ENCODE measurements around the gene LIPM.

LIPM gene

GRCh38 chr10:88763441-88763840 is 39.1 kb upstream of the LIPM start:
- no peaks in the 10 kb centered on the region for H4K20me1 ChIP-seq (ENCODE audit: insufficient read depth, low read length)
- no peaks in the 10 kb centered on the region for H3K4me1 ChIP-seq (ENCODE audit: insufficient read depth, low read length)
- H3K9ac ChIP-seq (ENCODE audit: low read depth, low read length): no peak overlapping the region
- no peak for DNase-seq
- H3K4me2 ChIP-seq (ENCODE audit: insufficient read depth, low read length): no peak overlapping the region
- H3K79me2 ChIP-seq (ENCODE audit: insufficient read depth, low read length): no peaks in the 10 kb centered on the region
- ATAC-seq (ENCODE audit: insufficient read depth, low read depth): no peak
- H3K36me3 ChIP-seq (ENCODE audit: insufficient read depth, low read length): no peaks in the 10 kb centered on the region
- no peak overlapping the region for H2AFZ ChIP-seq (ENCODE audit: low read depth, low read length)
- H3K4me3 ChIP-seq (ENCODE audit: low read depth in 1 of 2, low read length in 2 of 2): no peak overlapping the region
- peaks cover 35% of the 10 kb centered on the region for H3K27me3 ChIP-seq (ENCODE audit: insufficient read depth, low read length, poor library complexity)
- TF ChIP-seq EZH2 (IDR thresholded peaks at IDR 0.05; ENCODE audit: borderline replicate concordance, low read depth, low read length, severe bottlenecking) (no peak), CTCF (IDR thresholded peaks at IDR 0.05; ENCODE audit: borderline replicate concordance, extremely low read depth, low read length, poor library complexity, severe bottlenecking) (no peak)
- H3K9me3 ChIP-seq (ENCODE audit: insufficient read depth, low read length, severe bottlenecking): no peaks in the 10 kb centered on the region
- no peak overlapping the region for H3K27ac ChIP-seq (ENCODE audit: low read length)

GRCh38 chr10:88764110-88764509 is 38.4 kb upstream of the LIPM start:
- DNase-seq: no peak
- peaks cover 33% of the 10 kb centered on the region for H3K27me3 ChIP-seq (ENCODE audit: insufficient read depth, low read length, poor library complexity)
- TF ChIP-seq EZH2 (IDR thresholded peaks at IDR 0.05; ENCODE audit: borderline replicate concordance, low read depth, low read length, severe bottlenecking) (no peak), CTCF (IDR thresholded peaks at IDR 0.05; ENCODE audit: borderline replicate concordance, extremely low read depth, low read length, poor library complexity, severe bottlenecking) (no peak)
- H3K9ac ChIP-seq (ENCODE audit: low read depth, low read length): no peak overlapping the region
- no peak overlapping the region for H3K27ac ChIP-seq (ENCODE audit: low read length)
- H3K36me3 ChIP-seq (ENCODE audit: insufficient read depth, low read length): no peaks in the 10 kb centered on the region
- H4K20me1 ChIP-seq (ENCODE audit: insufficient read depth, low read length): no peaks in the 10 kb centered on the region
- no peaks in the 10 kb centered on the region for H3K79me2 ChIP-seq (ENCODE audit: insufficient read depth, low read length)
- H3K4me3 ChIP-seq (ENCODE audit: low read depth in 1 of 2, low read length in 2 of 2): no peak overlapping the region
- H3K4me1 ChIP-seq (ENCODE audit: insufficient read depth, low read length): no peaks in the 10 kb centered on the region
- no peak for ATAC-seq (ENCODE audit: insufficient read depth, low read depth)
- H3K4me2 ChIP-seq (ENCODE audit: insufficient read depth, low read length): no peak overlapping the region
- no peak overlapping the region for H2AFZ ChIP-seq (ENCODE audit: low read depth, low read length)
- H3K9me3 ChIP-seq (ENCODE audit: insufficient read depth, low read length, severe bottlenecking): no peaks in the 10 kb centered on the region

GRCh38 chr10:88765816-88766215 is 36.7 kb upstream of the LIPM start:
- TF ChIP-seq EZH2 (IDR thresholded peaks at IDR 0.05; ENCODE audit: borderline replicate concordance, low read depth, low read length, severe bottlenecking): no peak
- TF ChIP-seq CTCF (IDR thresholded peaks at IDR 0.05; ENCODE audit: borderline replicate concordance, extremely low read depth, low read length, poor library complexity, severe bottlenecking): no peak
- ATAC-seq (ENCODE audit: insufficient read depth, low read depth): no peak
- no peaks in the 10 kb centered on the region for H3K79me2 ChIP-seq (ENCODE audit: insufficient read depth, low read length)

GRCh38 chr10:88769384-88769783 is 33.1 kb upstream of the LIPM start:
- Histone ChIP-seq H3K9ac (ENCODE audit: low read depth, low read length) (no peak overlapping the region), H4K20me1 (ENCODE audit: insufficient read depth, low read length) (no peaks in the 10 kb centered on the region), H3K27ac (ENCODE audit: low read length) (no peak overlapping the region), H3K4me1 (ENCODE audit: insufficient read depth, low read length) (no peaks in the 10 kb centered on the region), H3K9me3 (ENCODE audit: insufficient read depth, low read length, severe bottlenecking) (no peaks in the 10 kb centered on the region), H3K4me2 (ENCODE audit: insufficient read depth, low read length) (no peak overlapping the region), H3K36me3 (ENCODE audit: insufficient read depth, low read length) (no peaks in the 10 kb centered on the region), H3K79me2 (ENCODE audit: insufficient read depth, low read length) (no peaks in the 10 kb centered on the region), H2AFZ (ENCODE audit: low read depth, low read length) (no peak overlapping the region), H3K27me3 (ENCODE audit: insufficient read depth, low read length, poor library complexity) (peaks cover 6% of the 10 kb centered on the region), H3K4me3 (ENCODE audit: low read depth in 1 of 2, low read length in 2 of 2) (no peak overlapping the region)
- no peak for ATAC-seq (ENCODE audit: insufficient read depth, low read depth)
- no peak for TF ChIP-seq EZH2 (IDR thresholded peaks at IDR 0.05; ENCODE audit: borderline replicate concordance, low read depth, low read length, severe bottlenecking)
- DNase-seq: no peak

More at GRCh38 chr10:88765816-88766215, 36.7 kb upstream of the LIPM start:
- H3K9me3 ChIP-seq (ENCODE audit: insufficient read depth, low read length, severe bottlenecking): no peaks in the 10 kb centered on the region
- no peaks in the 10 kb centered on the region for H3K36me3 ChIP-seq (ENCODE audit: insufficient read depth, low read length)
- no peak overlapping the region for H3K9ac ChIP-seq (ENCODE audit: low read depth, low read length)
- no peaks in the 10 kb centered on the region for H3K4me1 ChIP-seq (ENCODE audit: insufficient read depth, low read length)
- DNase-seq: no peak
- H3K4me2 ChIP-seq (ENCODE audit: insufficient read depth, low read length): no peak overlapping the region
- no peak overlapping the region for H3K27ac ChIP-seq (ENCODE audit: low read length)
- no peak overlapping the region for H2AFZ ChIP-seq (ENCODE audit: low read depth, low read length)
- H4K20me1 ChIP-seq (ENCODE audit: insufficient read depth, low read length): no peaks in the 10 kb centered on the region
- H3K27me3 ChIP-seq (ENCODE audit: insufficient read depth, low read length, poor library complexity): peaks cover 17% of the 10 kb centered on the region
- H3K4me3 ChIP-seq (ENCODE audit: low read depth in 1 of 2, low read length in 2 of 2): no peak overlapping the region
